GM23338 (cell line): ENCODE results near the gene CMIP. TPM values are rescaled to one million over a fixed set of nuclear protein-coding genes. Genes with fewer than 3 reads are reported as not detected.

ENCODE experiments used
- ATAC-seq: fragments of 200-7000 bp; cut with Tn5 transposase; 3 replicates; pipeline ENCODE4 v1.9.1; 2020
- DNase-seq: peaks from one replicate; pipeline ENCODE4 v3.0.0-alpha.2; 2015; ENCODE audit warnings: low spot score
- H2AFZ ChIP-seq: fragments of 200-600 bp; sonication (generic); 2 replicates; pipeline ENCODE4 v1.8.0; 2016; ENCODE audit warnings: antibody characterized with exemption, mild to moderate bottlenecking, moderate library complexity
- H3F3A ChIP-seq: fragments of 200-600 bp; sonication (generic); replicated peaks from 2 replicates; pipeline ENCODE4 v1.8.0; 2017; ENCODE audit warnings: antibody characterized with exemption, mixed run types, low read depth
- H3K27ac ChIP-seq: fragments of 200-600 bp; sonication (generic); 2 replicates; pipeline ENCODE4 v1.6.1; 2016; ENCODE audit warnings: low read depth
- H3K27me3 ChIP-seq: fragments of 200-600 bp; sonication (generic); 2 replicates; pipeline ENCODE4 v1.8.0; 2016; ENCODE audit warnings: mild to moderate bottlenecking, mixed run types, moderate library complexity; ENCODE audit not compliant: insufficient read depth
- H3K36me3 ChIP-seq: fragments of 200-600 bp; sonication (generic); 2 replicates; pipeline ENCODE4 v1.8.0; 2016; ENCODE audit warnings: mild to moderate bottlenecking; ENCODE audit not compliant: insufficient read depth
- H3K4me1 ChIP-seq: fragments of 200-600 bp; sonication (generic); 2 replicates; pipeline ENCODE4 v1.8.0; 2016; ENCODE audit warnings: mild to moderate bottlenecking, moderate library complexity; ENCODE audit not compliant: insufficient read depth
- H3K4me2 ChIP-seq: fragments of 200-600 bp; sonication (generic); 2 replicates; pipeline ENCODE4 v1.7.1; 2017; ENCODE audit warnings: mixed run types
- H3K4me3 ChIP-seq: fragments of 200-600 bp; sonication (generic); 2 replicates; pipeline ENCODE4 v1.6.1; 2016; ENCODE audit warnings: mixed run types
- H3K79me2 ChIP-seq: fragments of 200-600 bp; sonication (generic); replicated peaks from 2 replicates; pipeline ENCODE4 v1.8.0; 2017; ENCODE audit warnings: mild to moderate bottlenecking; ENCODE audit not compliant: insufficient read depth
- H3K9me2 ChIP-seq: fragments of 200-600 bp; sonication (generic); 2 replicates; pipeline ENCODE4 v1.8.0; 2017; ENCODE audit not compliant: insufficient read depth
- H4K20me1 ChIP-seq: fragments of 200-600 bp; sonication (generic); replicated peaks from 2 replicates; pipeline ENCODE4 v1.8.0; 2017; ENCODE audit warnings: mild to moderate bottlenecking; ENCODE audit not compliant: insufficient read depth
- H3K27ac Mint-ChIP-seq: 2 replicates; pipeline ENCODE4 v1.8.0; 2020; ENCODE audit warnings: inconsistent platforms, mild to moderate bottlenecking, moderate library complexity, mixed read lengths
- H3K27me3 Mint-ChIP-seq: 3 replicates; pipeline ENCODE4 v1.8.0; 2022; ENCODE audit warnings: low read depth, mild to moderate bottlenecking, moderate library complexity, mixed read lengths, inconsistent platforms; ENCODE audit not compliant: insufficient read depth, poor library complexity
- H3K36me3 Mint-ChIP-seq: 3 replicates; pipeline ENCODE4 v1.8.0; 2021; ENCODE audit warnings: low read depth, mild to moderate bottlenecking, inconsistent platforms, moderate library complexity, mixed read lengths
- H3K4me1 Mint-ChIP-seq: 3 replicates; pipeline ENCODE4 v1.8.0; 2020; ENCODE audit warnings: mild to moderate bottlenecking, inconsistent platforms, mixed read lengths
- H3K4me3 Mint-ChIP-seq: 3 replicates; pipeline ENCODE4 v1.8.0; 2021; ENCODE audit warnings: moderate library complexity, mild to moderate bottlenecking, inconsistent platforms, mixed read lengths
- H3K9me3 Mint-ChIP-seq: 3 replicates; pipeline ENCODE4 v1.8.0; 2020; ENCODE audit warnings: moderate library complexity, mild to moderate bottlenecking, inconsistent platforms, mixed read lengths
- CREB1 ChIP-seq: fragments of 250-450 bp; sonication (Bioruptor Pico); IDR thresholded peaks from 2 replicates; pipeline ENCODE4 v1.5.0; 2020; ENCODE audit warnings: low read depth, mild to moderate bottlenecking, moderate library complexity
- EZH2 ChIP-seq: fragments of 200-600 bp; sonication (generic); IDR thresholded peaks from one replicate; pipeline ENCODE4 v1.8.0; 2017; ENCODE audit warnings: antibody characterized with exemption, mild to moderate bottlenecking, low read depth; ENCODE audit not compliant: unreplicated experiment
- EZH2phosphoT487 ChIP-seq: fragments of 200-600 bp; sonication (generic); IDR thresholded peaks from one replicate; pipeline ENCODE4 v1.8.1; 2018; ENCODE audit warnings: antibody characterized with exemption; ENCODE audit not compliant: unreplicated experiment
- JUNB ChIP-seq: IDR thresholded peaks from one replicate; pipeline ENCODE4 v1.6.1; 2016; ENCODE audit warnings: antibody characterized with exemption; ENCODE audit not compliant: unreplicated experiment
- POLR2AphosphoS5 ChIP-seq: IDR thresholded peaks from 2 replicates; pipeline ENCODE4 v1.6.1; 2016; ENCODE audit warnings: antibody characterized with exemption, low read depth
- STAT1 ChIP-seq: IDR thresholded peaks from one replicate; pipeline ENCODE4 v1.6.1; 2016; ENCODE audit warnings: antibody characterized with exemption; ENCODE audit not compliant: unreplicated experiment
- ZNF114 ChIP-seq: fragments of 250-450 bp; sonication (Bioruptor Pico); IDR thresholded peaks from 2 replicates; pipeline ENCODE4 v1.5.0; 2020; ENCODE audit warnings: mild to moderate bottlenecking, moderate library complexity
- ZNF331 ChIP-seq: fragments of 250-450 bp; sonication (Bioruptor Pico); IDR thresholded peaks from 2 replicates; pipeline ENCODE4 v1.5.0; 2020; ENCODE audit warnings: low read depth, mild to moderate bottlenecking, moderate library complexity
- polyA plus RNA-seq: library from polyadenylated mRNA; unstranded; fragments of >200 nt; fragmentation: Nextera tagmentation; extraction: Ambion mirVana; gene quantifications from 2 replicates; pipeline ENCODE4 v1.2.1, GENCODE V29; 2016
- total RNA-seq: library from RNA; depleted of rRNA; stranded (reverse); fragments of >200 nt; shearing (Covaris generic); gene quantifications from 2 replicates; pipeline ENCODE4 v1.2.3, GENCODE V29; 2014
- TF ChIP-seq, protein P1 (sequence below), 2 experiments: fragments of 200-600 bp in 1 of 2; sonication (generic) in 1 of 2; conservative IDR thresholded peaks; 2 replicates each; pipeline versions ENCODE4 v1.5.1 to v1.6.1; 2016 to 2017; ENCODE audit warnings: antibody characterized with exemption in 2 of 2, low read depth in 2 of 2, mild to moderate bottlenecking in 2 of 2, moderate library complexity in 1 of 2
- TF ChIP-seq, protein P2 (sequence below): IDR thresholded peaks from one replicate; pipeline ENCODE4 v1.6.1; 2018; ENCODE audit warnings: antibody characterized with exemption; ENCODE audit not compliant: unreplicated experiment

The CMIP gene
- total and polyA plus RNA-seq, 2 experiments from 2014 or later = 9.5 to 62.3 TPM

DNA sequence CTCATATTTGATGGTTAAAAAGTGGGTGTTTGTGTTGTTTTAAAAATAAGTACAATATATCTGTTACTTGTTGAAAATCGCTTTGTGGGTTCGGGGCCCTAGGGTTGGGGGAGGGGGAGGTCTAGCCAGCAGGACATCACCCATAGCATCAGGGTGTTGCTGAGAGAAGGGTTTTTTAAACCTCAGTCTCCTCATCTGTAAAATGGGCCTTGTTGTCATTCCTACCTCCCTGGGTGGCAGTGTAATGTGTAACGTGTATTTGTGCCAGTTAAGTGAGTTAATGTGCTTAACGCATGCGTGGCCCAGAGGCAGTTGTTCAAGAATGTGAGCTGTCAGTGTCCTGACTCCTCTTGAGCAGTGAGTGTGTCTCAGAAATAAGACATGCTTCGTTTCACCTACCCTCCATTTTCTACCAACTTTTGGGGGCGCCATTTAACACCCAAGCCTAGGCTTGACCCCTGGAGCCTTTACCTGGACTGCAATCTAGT, 129.0 kb downstream of the CMIP start:
- Histone ChIP-seq H2AFZ (no peak overlapping the region), H3K4me1 (no peaks in the 10 kb centered on the region), H3K79me2 (peaks cover 63% of the 10 kb centered on the region), H3K4me3 (no peak overlapping the region), H3K9me2 (no peaks in the 10 kb centered on the region), H3K36me3 (no peaks in the 10 kb centered on the region), H3F3A (no peaks in the 10 kb centered on the region), H4K20me1 (peaks cover 34% of the 10 kb centered on the region), H3K27ac (no peak overlapping the region), H3K4me2 (no peak overlapping the region), H3K27me3 (no peaks in the 10 kb centered on the region)
- DNase-seq (no peak), ATAC-seq (no peak)
- Mint-ChIP-seq H3K4me1 (peaks cover 24% of the 10 kb centered on the region), H3K9me3 (no peaks in the 10 kb centered on the region), H3K27ac (no peak overlapping the region), H3K36me3 (no peaks in the 10 kb centered on the region), H3K4me3 (no peak overlapping the region), H3K27me3 (peaks cover 18% of the 10 kb centered on the region)
- TF ChIP-seq, protein P1, sequence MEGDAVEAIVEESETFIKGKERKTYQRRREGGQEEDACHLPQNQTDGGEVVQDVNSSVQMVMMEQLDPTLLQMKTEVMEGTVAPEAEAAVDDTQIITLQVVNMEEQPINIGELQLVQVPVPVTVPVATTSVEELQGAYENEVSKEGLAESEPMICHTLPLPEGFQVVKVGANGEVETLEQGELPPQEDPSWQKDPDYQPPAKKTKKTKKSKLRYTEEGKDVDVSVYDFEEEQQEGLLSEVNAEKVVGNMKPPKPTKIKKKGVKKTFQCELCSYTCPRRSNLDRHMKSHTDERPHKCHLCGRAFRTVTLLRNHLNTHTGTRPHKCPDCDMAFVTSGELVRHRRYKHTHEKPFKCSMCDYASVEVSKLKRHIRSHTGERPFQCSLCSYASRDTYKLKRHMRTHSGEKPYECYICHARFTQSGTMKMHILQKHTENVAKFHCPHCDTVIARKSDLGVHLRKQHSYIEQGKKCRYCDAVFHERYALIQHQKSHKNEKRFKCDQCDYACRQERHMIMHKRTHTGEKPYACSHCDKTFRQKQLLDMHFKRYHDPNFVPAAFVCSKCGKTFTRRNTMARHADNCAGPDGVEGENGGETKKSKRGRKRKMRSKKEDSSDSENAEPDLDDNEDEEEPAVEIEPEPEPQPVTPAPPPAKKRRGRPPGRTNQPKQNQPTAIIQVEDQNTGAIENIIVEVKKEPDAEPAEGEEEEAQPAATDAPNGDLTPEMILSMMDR (conservative IDR thresholded peaks at IDR 0.05; ENCODE audit: low read depth in 2 of 2) = peak in 1 of 2 experiments; percentile 14; a peak in 1 of 4 replicates
- TF ChIP-seq EZH2phosphoT487 (no peak), ZNF331 (CRISPR knock-in tag) (no peak)

DNA sequence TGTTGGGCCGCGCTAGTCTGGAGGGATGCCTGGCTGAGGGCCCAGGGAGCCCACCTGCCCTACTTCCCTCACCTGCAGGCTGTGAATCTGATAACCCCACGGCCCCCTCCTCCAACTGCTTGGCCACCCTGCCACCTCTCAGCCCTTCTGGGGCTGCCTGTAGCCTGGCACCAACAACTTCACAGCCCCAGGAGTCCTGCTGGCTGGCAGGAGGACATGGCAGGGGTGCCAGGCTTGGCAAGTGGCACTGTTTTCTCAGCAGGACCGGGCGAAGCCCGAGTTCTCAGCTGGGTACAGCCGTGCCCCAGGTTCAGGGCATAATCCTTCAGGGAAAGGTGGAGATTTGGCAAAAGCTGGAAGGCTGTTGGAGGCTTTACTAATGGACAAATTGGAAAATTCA, 129.6 kb downstream of the CMIP start:
- Histone ChIP-seq H4K20me1 (peaks cover 29% of the 10 kb centered on the region), H3K4me3 (no peak overlapping the region), H3K27me3 (no peaks in the 10 kb centered on the region), H3K4me1 (no peaks in the 10 kb centered on the region), H3K4me2 (no peak overlapping the region), H2AFZ (no peak overlapping the region), H3K9me2 (no peaks in the 10 kb centered on the region), H3K36me3 (no peaks in the 10 kb centered on the region), H3F3A (no peaks in the 10 kb centered on the region), H3K79me2 (peaks cover 63% of the 10 kb centered on the region), H3K27ac (no peak overlapping the region)
- no peak overlapping the region for H3K27ac Mint-ChIP-seq
- peaks cover 21% of the 10 kb centered on the region for H3K4me1 Mint-ChIP-seq
- ATAC-seq (no peak), DNase-seq (no peak)
- no peak overlapping the region for H3K4me3 Mint-ChIP-seq
- no peaks in the 10 kb centered on the region for H3K9me3 Mint-ChIP-seq
- H3K27me3 Mint-ChIP-seq = peaks cover 18% of the 10 kb centered on the region
- no peaks in the 10 kb centered on the region for H3K36me3 Mint-ChIP-seq
- TF ChIP-seq, protein P1 (conservative IDR thresholded peaks at IDR 0.05; ENCODE audit: low read depth in 2 of 2) = no peak
- TF ChIP-seq POLR2AphosphoS5 (no peak), JUNB (no peak), STAT1 (no peak), ZNF114 (no peak), EZH2 (no peak), ZNF331 (CRISPR knock-in tag) (no peak), EZH2phosphoT487 (no peak), CREB1 (CRISPR knock-in tag) (no peak)
- TF ChIP-seq, protein P2, sequence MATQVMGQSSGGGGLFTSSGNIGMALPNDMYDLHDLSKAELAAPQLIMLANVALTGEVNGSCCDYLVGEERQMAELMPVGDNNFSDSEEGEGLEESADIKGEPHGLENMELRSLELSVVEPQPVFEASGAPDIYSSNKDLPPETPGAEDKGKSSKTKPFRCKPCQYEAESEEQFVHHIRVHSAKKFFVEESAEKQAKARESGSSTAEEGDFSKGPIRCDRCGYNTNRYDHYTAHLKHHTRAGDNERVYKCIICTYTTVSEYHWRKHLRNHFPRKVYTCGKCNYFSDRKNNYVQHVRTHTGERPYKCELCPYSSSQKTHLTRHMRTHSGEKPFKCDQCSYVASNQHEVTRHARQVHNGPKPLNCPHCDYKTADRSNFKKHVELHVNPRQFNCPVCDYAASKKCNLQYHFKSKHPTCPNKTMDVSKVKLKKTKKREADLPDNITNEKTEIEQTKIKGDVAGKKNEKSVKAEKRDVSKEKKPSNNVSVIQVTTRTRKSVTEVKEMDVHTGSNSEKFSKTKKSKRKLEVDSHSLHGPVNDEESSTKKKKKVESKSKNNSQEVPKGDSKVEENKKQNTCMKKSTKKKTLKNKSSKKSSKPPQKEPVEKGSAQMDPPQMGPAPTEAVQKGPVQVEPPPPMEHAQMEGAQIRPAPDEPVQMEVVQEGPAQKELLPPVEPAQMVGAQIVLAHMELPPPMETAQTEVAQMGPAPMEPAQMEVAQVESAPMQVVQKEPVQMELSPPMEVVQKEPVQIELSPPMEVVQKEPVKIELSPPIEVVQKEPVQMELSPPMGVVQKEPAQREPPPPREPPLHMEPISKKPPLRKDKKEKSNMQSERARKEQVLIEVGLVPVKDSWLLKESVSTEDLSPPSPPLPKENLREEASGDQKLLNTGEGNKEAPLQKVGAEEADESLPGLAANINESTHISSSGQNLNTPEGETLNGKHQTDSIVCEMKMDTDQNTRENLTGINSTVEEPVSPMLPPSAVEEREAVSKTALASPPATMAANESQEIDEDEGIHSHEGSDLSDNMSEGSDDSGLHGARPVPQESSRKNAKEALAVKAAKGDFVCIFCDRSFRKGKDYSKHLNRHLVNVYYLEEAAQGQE = no peak
